ENCODE results near the gene MAP1LC3B2.

The MAP1LC3B2 gene

GRCh38 chr12:116607039-116607438 lies 47.9 kb downstream of the MAP1LC3B2 start:
- no peak for TF ChIP-seq CTCF (IDR thresholded peaks at IDR 0.05; ENCODE audit: extremely low read depth, missing control alignments)
- no peak for DNase-seq (ENCODE audit: low spot score)

- peak; percentile 3 for TF ChIP-seq CTCF (IDR thresholded peaks at IDR 0.05; ENCODE audit: extremely low read depth, missing control alignments)
These were observed 50.3 kb downstream of the MAP1LC3B2 start for GRCh38 chr12:116609319-116610114.

GRCh38 chr12:116610971-116611541 lies 51.9 kb downstream of the MAP1LC3B2 start:
- no peak for DNase-seq (ENCODE audit: low spot score)
- TF ChIP-seq CTCF (IDR thresholded peaks at IDR 0.05; ENCODE audit: extremely low read depth, missing control alignments), result no peak

More at GRCh38 chr12:116609319-116610114, 50.3 kb downstream of the MAP1LC3B2 start:
- no peak for DNase-seq (ENCODE audit: low spot score)

- TF ChIP-seq CTCF (IDR thresholded peaks at IDR 0.05; ENCODE audit: extremely low read depth, missing control alignments), result no peak
- no peak for DNase-seq (ENCODE audit: low spot score)
These were observed 53.3 kb downstream of the MAP1LC3B2 start for GRCh38 chr12:116612436-116612835.

GRCh38 chr12:116613256-116613655 lies 54.1 kb downstream of the MAP1LC3B2 start:
- DNase-seq (ENCODE audit: low spot score), result no peak
- no peak for TF ChIP-seq CTCF (IDR thresholded peaks at IDR 0.05; ENCODE audit: extremely low read depth, missing control alignments)

GRCh38 chr12:116614194-116614915 lies 55.2 kb downstream of the MAP1LC3B2 start:
- no peak for DNase-seq (ENCODE audit: low spot score)
- TF ChIP-seq CTCF (IDR thresholded peaks at IDR 0.05; ENCODE audit: extremely low read depth, missing control alignments), result no peak
